Thoracic aorta (tissue), 2 donors: ENCODE data around the gene DUOXA1. TPM values are rescaled to one million over a fixed set of nuclear protein-coding genes. Genes with fewer than 3 reads are reported as not detected.

Experiments
- ATAC-seq: fragments of 150-250 bp; one replicate; pipeline ENCODE4 v1.8.0; 2017; ENCODE audit warnings: low read depth; ENCODE audit not compliant: insufficient number of reproducible peaks, low FRiP score
- DNase-seq: peaks from one replicate; pipeline ENCODE4 v3.0.0-alpha.2; 2020; ENCODE audit warnings: low spot score
- H3K27ac ChIP-seq, 2 donors: fragments of 200-600 bp; sonication (generic); 1 replicate in 1 of 2; 2 replicates in 1 of 2; pipeline ENCODE4 v1.5.1; 2016; ENCODE audit warnings: mild to moderate bottlenecking in 2 of 2, moderate library complexity in 2 of 2
- H3K27me3 ChIP-seq: fragments of 200-600 bp; sonication (generic); replicated peaks from 2 replicates; pipeline ENCODE4 v1.6.0; 2016; ENCODE audit warnings: mild to moderate bottlenecking; ENCODE audit not compliant: insufficient read depth
- H3K36me3 ChIP-seq: fragments of 200-600 bp; sonication (generic); one replicate; pipeline ENCODE4 v1.5.1; 2016
- H3K4me1 ChIP-seq, 2 donors: fragments of 200-600 bp; sonication (generic); 1 replicate in 1 of 2; 2 replicates in 1 of 2; pipeline versions ENCODE4 v1.5.1 to v1.6.0; 2016; ENCODE audit warnings: low read depth in 2 of 2, mild to moderate bottlenecking in 1 of 2; ENCODE audit not compliant: control insufficient read depth in 1 of 2
- H3K4me3 ChIP-seq: fragments of 200-600 bp; sonication (generic); 2 replicates; pipeline ENCODE4 v1.5.1; 2016; ENCODE audit warnings: mild to moderate bottlenecking
- H3K9me3 ChIP-seq: fragments of 200-600 bp; sonication (generic); 2 replicates; pipeline ENCODE4 v1.5.1; 2016
- total RNA-seq, 2 donors: library from RNA; depleted of rRNA; stranded (reverse); fragments of >200 nt; gene quantifications; one replicate each; pipeline versions ENCODE4 v1.1.0 to v1.2.3, GENCODE V29; 2016
- TF ChIP-seq, protein P1 (sequence below): fragments of 200-600 bp; sonication (generic); IDR thresholded peaks from one replicate; pipeline ENCODE4 v1.5.1; 2019; ENCODE audit warnings: antibody characterized with exemption

Gene DUOXA1, protein sequence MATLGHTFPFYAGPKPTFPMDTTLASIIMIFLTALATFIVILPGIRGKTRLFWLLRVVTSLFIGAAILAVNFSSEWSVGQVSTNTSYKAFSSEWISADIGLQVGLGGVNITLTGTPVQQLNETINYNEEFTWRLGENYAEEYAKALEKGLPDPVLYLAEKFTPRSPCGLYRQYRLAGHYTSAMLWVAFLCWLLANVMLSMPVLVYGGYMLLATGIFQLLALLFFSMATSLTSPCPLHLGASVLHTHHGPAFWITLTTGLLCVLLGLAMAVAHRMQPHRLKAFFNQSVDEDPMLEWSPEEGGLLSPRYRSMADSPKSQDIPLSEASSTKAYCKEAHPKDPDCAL
- 1 to 10 TPM in 1 of 2 donors, not detected in 1; 6.8 TPM for total RNA-seq

DNA sequence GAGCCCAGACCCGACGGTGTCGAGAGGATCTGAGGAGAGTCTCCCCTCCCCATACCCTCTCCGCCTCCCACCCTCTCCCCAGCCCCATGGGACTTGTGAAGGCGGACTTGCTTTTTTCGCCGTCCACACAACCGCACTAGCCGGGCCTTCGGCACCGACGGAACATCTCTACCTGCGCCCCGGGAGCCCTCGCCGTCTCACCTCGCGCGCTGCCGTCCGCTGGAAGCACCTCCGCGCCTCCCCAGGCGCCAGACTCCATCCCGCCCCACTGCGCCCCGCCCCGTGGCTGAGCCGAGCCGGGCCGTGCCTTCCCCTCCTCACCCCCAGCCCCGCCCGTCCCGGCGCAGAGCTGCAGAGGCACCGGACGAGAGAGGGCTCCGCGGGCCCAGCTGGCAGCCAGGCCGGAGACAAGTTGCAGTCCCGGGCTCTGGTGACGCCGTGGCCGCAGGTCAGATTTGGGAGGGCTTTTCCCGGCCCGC lies at the start of gene DUOXA1, which contains the start of gene DUOX1:
Gene DUOXA1, minus strand, starts transcription at position 229 of the 479 bp plus-strand sequence. CDS start 6,865 bp downstream, outside the sequence.
Gene DUOX1, plus strand, starts transcription at position 344 of the 479 bp plus-strand sequence. CDS start 1,973 bp downstream, outside the sequence.
- Histone ChIP-seq H3K27me3 (no peaks in the 10 kb centered on the region), H3K4me3 (peak within 1 kb of the TSS; percentile 55), H3K36me3 (no peaks in the 10 kb centered on the region), H3K4me1 (peaks cover 0 to 7% of the 10 kb centered on the region in 2 donors), H3K9me3 (no peaks in the 10 kb centered on the region), H3K27ac (no peak within 1 kb of the TSS)
- ATAC-seq (no peak), DNase-seq (no peak)
- TF ChIP-seq, protein P1, sequence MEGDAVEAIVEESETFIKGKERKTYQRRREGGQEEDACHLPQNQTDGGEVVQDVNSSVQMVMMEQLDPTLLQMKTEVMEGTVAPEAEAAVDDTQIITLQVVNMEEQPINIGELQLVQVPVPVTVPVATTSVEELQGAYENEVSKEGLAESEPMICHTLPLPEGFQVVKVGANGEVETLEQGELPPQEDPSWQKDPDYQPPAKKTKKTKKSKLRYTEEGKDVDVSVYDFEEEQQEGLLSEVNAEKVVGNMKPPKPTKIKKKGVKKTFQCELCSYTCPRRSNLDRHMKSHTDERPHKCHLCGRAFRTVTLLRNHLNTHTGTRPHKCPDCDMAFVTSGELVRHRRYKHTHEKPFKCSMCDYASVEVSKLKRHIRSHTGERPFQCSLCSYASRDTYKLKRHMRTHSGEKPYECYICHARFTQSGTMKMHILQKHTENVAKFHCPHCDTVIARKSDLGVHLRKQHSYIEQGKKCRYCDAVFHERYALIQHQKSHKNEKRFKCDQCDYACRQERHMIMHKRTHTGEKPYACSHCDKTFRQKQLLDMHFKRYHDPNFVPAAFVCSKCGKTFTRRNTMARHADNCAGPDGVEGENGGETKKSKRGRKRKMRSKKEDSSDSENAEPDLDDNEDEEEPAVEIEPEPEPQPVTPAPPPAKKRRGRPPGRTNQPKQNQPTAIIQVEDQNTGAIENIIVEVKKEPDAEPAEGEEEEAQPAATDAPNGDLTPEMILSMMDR, result no peak

DNA sequence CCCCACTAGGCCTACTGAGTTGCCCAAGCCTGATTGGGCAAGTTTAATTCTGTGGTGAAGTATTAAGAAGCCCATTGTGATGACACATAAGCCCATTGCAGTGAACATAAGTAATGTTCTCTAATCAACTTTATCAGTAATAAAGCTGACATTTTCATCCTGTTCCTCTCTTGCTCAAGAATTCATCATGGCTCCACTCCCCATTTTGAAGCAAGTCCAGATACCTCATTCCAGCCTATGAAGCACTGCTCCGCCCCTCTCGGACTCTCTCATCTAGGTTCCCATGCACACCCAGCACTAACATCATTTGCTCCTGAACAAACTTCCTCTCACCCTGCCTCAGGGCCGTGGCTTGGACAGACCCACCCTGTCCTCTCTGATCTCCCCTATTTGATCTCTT lies 47.6 kb upstream of the DUOXA1 start:
- H3K27me3 ChIP-seq, result no peaks in the 10 kb centered on the region
- no peak for ATAC-seq
- H3K36me3 ChIP-seq, result no peaks in the 10 kb centered on the region
- TF ChIP-seq, protein P1, result no peak
- H3K9me3 ChIP-seq, result no peaks in the 10 kb centered on the region
- no peaks in the 10 kb centered on the region for H3K4me1 ChIP-seq
- DNase-seq, result no peak
- no peak overlapping the region for H3K4me3 ChIP-seq
- H3K27ac ChIP-seq, result no peak overlapping the region

DNA sequence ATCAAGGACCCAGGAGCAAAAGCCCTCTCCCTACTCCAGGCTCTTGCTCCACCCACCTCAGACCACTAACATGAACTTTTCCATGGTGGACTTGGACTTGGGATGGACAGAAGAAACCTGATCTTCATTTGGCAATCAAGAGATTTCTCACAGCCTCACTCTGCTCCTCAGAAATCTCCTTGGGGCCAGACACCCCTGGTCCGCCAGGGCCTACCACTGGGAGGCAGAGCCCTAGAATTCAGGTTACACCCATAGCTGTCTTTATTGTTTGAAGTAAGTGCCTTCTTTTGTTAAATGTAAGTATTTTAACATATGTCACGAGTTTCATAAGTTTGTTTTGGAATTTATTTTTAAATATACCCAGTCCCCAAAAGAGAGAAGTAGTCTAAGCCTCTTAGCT lies 44.9 kb upstream of the DUOXA1 start:
- no peak overlapping the region for H3K4me3 ChIP-seq
- no peaks in the 10 kb centered on the region for H3K27me3 ChIP-seq
- H3K4me1 ChIP-seq, result no peaks in the 10 kb centered on the region
- TF ChIP-seq, protein P1, result no peak
- no peaks in the 10 kb centered on the region for H3K36me3 ChIP-seq
- H3K27ac ChIP-seq, result no peak overlapping the region
- no peak for DNase-seq
- ATAC-seq, result no peak
- H3K9me3 ChIP-seq, result no peaks in the 10 kb centered on the region

DNA sequence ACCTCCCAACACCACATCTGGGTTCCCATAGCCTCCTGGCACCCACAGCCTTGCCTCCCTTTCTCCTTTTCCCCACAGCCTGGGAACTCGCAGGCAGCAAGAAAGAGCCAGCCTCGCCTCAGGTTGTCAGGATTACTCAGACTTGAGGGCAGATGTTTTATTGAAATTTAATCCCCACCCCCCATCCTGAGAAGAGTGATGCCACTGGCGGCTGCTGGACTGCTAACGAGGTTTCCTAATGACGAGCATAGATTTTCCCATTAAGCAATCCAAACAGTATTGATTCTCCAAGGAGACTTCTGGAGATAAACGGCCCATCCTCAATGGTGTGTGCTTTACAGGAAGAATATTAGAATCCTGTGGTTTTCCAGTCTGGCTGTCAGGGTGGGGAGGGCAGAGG lies 44.4 kb upstream of the DUOXA1 start:
- H3K36me3 ChIP-seq, result no peaks in the 10 kb centered on the region
- no peak overlapping the region for H3K4me3 ChIP-seq
- no peaks in the 10 kb centered on the region for H3K4me1 ChIP-seq
- H3K9me3 ChIP-seq, result no peaks in the 10 kb centered on the region
- TF ChIP-seq, protein P1, result no peak
- H3K27ac ChIP-seq, result no peak overlapping the region
- DNase-seq, result no peak
- ATAC-seq, result no peak
- H3K27me3 ChIP-seq, result no peaks in the 10 kb centered on the region

DNA sequence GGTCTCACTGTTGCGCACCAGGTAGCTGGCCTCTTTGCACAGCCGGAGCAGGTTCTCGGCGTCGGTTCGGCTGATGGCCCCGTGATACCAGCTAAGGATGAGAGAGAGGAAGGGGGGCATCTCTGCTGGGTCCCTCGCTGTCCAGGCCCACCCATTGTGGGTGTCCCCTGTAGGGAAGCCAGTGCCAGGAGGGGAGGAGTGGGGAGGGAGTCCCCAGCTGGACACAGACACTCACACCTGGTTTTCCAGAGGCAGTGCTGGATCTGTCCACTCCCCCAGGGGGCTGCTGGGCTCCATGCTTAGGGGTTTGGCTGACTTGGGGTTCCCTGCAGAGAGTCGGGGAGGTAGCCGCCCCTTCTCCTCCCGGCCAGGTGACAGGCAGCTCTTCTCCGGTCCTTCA lies 42.2 kb upstream of the DUOXA1 start:
- TF ChIP-seq, protein P1, result no peak
- ATAC-seq, result no peak
- no peak overlapping the region for H3K27ac ChIP-seq

More for the DNA sequence above, 42.2 kb upstream of the DUOXA1 start:
- Histone ChIP-seq H3K4me1 (peaks cover 0 to 11% of the 10 kb centered on the region in 2 donors), H3K36me3 (no peaks in the 10 kb centered on the region), H3K27me3 (no peaks in the 10 kb centered on the region), H3K4me3 (no peak overlapping the region), H3K9me3 (no peaks in the 10 kb centered on the region)
- DNase-seq, result no peak
